GM23248 (cell line): ENCODE results near the gene CIRBP.

Experiments used
- EZH2 ChIP-seq: fragments of 200-600 bp; sonication (generic); IDR thresholded peaks from 2 replicates; pipeline ENCODE4 v1.6.1; 2018; ENCODE audit warnings: antibody characterized with exemption, mild to moderate bottlenecking; ENCODE audit not compliant: insufficient read depth, poor library complexity, severe bottlenecking
- EZH2phosphoT487 ChIP-seq: fragments of 200-600 bp; sonication (generic); IDR thresholded peaks from 2 replicates; pipeline ENCODE4 v1.6.1; 2018; ENCODE audit warnings: antibody characterized with exemption, moderate library complexity, mild to moderate bottlenecking, low read depth; ENCODE audit not compliant: insufficient read depth

- TF ChIP-seq EZH2phosphoT487 (no peak), EZH2 (no peak)
These were observed 38.2 kb downstream of the CIRBP start for GRCh38 chr19:1307320-1307719.
